H1 (cell line): ENCODE results near the gene PTCD3. TPM values are rescaled to one million over a fixed set of nuclear protein-coding genes. Genes with fewer than 3 reads are reported as not detected.

ENCODE experiments used
- CTCF ChIA-PET: fragments of 300-600 bp; sonication (Branson Sonifier 250); formaldehyde crosslinking; loops from one replicate; lab custom pipeline; 2021; ENCODE audit not compliant: partially characterized antibody; lab: Charles Lee
- POLR2A ChIA-PET: fragments of 300-600 bp; sonication (Branson Sonifier 250); formaldehyde crosslinking; loops from one replicate; lab custom pipeline; 2021; ENCODE audit warnings: inconsistent platforms; ENCODE audit not compliant: partially characterized antibody; lab: Charles Lee
- DNase-seq, 2 experiments: peaks; one replicate each; pipeline versions ENCODE4 v3.0.0 to v3.0.0-alpha.2; 2010 to 2022; ENCODE audit warnings: low spot score in 2 of 2, low read depth in 1 of 2, mixed read lengths in 1 of 2
- FAIRE-seq: peaks from 2 replicates; lab custom pipeline; 2011; peaks lifted over from hg19 to GRCh38; lab: Jason Lieb, UNC
- H2AFZ ChIP-seq: 2 replicates; pipeline ENCODE4 v1.8.1; 2012; ENCODE audit warnings: low read length, inconsistent platforms
- H2AK5ac ChIP-seq: 2 replicates; pipeline ENCODE4 v1.6.1; 2013; ENCODE audit warnings: low read depth, low read length
- H2BK120ac ChIP-seq: replicated peaks from 2 replicates; pipeline ENCODE3; 2013; ENCODE audit warnings: low read depth, low read length, inconsistent platforms
- H2BK12ac ChIP-seq: 2 replicates; pipeline ENCODE4 v1.6.1; 2013; ENCODE audit warnings: low read depth, low read length
- H2BK15ac ChIP-seq: 2 replicates; pipeline ENCODE4 v1.6.1; 2013; ENCODE audit warnings: low read length
- H2BK20ac ChIP-seq: 2 replicates; pipeline ENCODE4 v1.6.1; 2013; ENCODE audit warnings: low read length
- H2BK5ac ChIP-seq: 2 replicates; pipeline ENCODE4 v1.6.1; 2013; ENCODE audit warnings: low read depth, low read length
- H3K14ac ChIP-seq: 2 replicates; pipeline ENCODE4 v1.6.1; 2013; ENCODE audit warnings: inconsistent platforms; ENCODE audit not compliant: insufficient read length
- H3K18ac ChIP-seq: 2 replicates; pipeline ENCODE4 v1.6.1; 2013; ENCODE audit warnings: low read length; ENCODE audit errors: extremely low read depth
- H3K23ac ChIP-seq: 2 replicates; pipeline ENCODE4 v1.6.1; 2013; ENCODE audit warnings: inconsistent platforms; ENCODE audit not compliant: insufficient read length
- H3K23me2 ChIP-seq: 2 replicates; pipeline ENCODE4 v1.6.1; 2013; ENCODE audit warnings: low read depth, low read length
- H3K27ac ChIP-seq: 2 replicates; pipeline ENCODE4 v1.6.1; 2011; ENCODE audit warnings: low read depth, low read length, inconsistent platforms
- H3K27me3 ChIP-seq, 4 experiments: replicated peaks in 1 of 4; 1 replicate in 1 of 4; 2 replicates in 3 of 4; pipeline versions ENCODE4 v1.6.1 to v1.8.1; 2011 to 2013; ENCODE audit warnings: low read length in 3 of 4, mild to moderate bottlenecking in 3 of 4, inconsistent platforms in 2 of 4, mixed read lengths in 2 of 4, moderate library complexity in 1 of 4; ENCODE audit not compliant: control insufficient read depth in 3 of 4, insufficient read depth in 3 of 4; ENCODE audit errors: extremely low read depth in 1 of 4
- H3K36me3 ChIP-seq, 4 experiments: 2 replicates each; pipeline versions ENCODE4 v1.6.1 to v1.8.1; 2011 to 2013; ENCODE audit warnings: mild to moderate bottlenecking in 4 of 4, low read length in 3 of 4, moderate library complexity in 2 of 4, control low read depth in 1 of 4, inconsistent platforms in 1 of 4; ENCODE audit not compliant: insufficient read depth in 4 of 4, control insufficient read depth in 2 of 4
- H3K4ac ChIP-seq: replicated peaks from 2 replicates; pipeline ENCODE3; 2013; ENCODE audit warnings: low read length, low read depth, mixed read lengths, inconsistent platforms; ENCODE audit not compliant: insufficient read length
- H3K4me1 ChIP-seq, 4 experiments: replicated peaks in 1 of 4; 1 replicate in 1 of 4; 2 replicates in 3 of 4; pipeline versions ENCODE4 v1.6.1 to v1.8.1; 2011 to 2013; ENCODE audit warnings: low read length in 3 of 4, inconsistent platforms in 2 of 4, mixed read lengths in 1 of 4; ENCODE audit not compliant: insufficient read depth in 4 of 4, control insufficient read depth in 3 of 4
- H3K4me2 ChIP-seq, 2 experiments: 2 replicates each; pipeline versions ENCODE4 v1.6.1 to v1.8.1; 2011 to 2013; ENCODE audit warnings: low read depth in 2 of 2, low read length in 2 of 2, control low read depth in 1 of 2, inconsistent platforms in 1 of 2, mild to moderate bottlenecking in 1 of 2; ENCODE audit not compliant: insufficient read depth in 1 of 2
- H3K4me3 ChIP-seq, 4 experiments: fragments of 200-600, 300-600 bp in 1 of 4; sonication (generic), shearing (Covaris generic), sonication (Bioruptor Twin) in 1 of 4; 2 replicates each; pipeline versions ENCODE4 v1.5.1 to v1.8.1; 2011 to 2016; ENCODE audit warnings: low read length in 4 of 4, low read depth in 3 of 4, control low read depth in 2 of 4, inconsistent platforms in 2 of 4, mild to moderate bottlenecking in 2 of 4, mixed read lengths in 1 of 4, moderate library complexity in 1 of 4; ENCODE audit not compliant: insufficient read depth in 2 of 4; ENCODE audit errors: extremely low read depth in 1 of 4
- H3K56ac ChIP-seq: replicated peaks from 2 replicates; pipeline ENCODE3; 2013; ENCODE audit warnings: low read depth, mild to moderate bottlenecking, mixed read lengths, low read length, inconsistent platforms; ENCODE audit not compliant: insufficient read length
- H3K79me1 ChIP-seq: 2 replicates; pipeline ENCODE4 v1.6.1; 2013; ENCODE audit warnings: low read depth, low read length, control low read depth
- H3K79me2 ChIP-seq, 2 experiments: 2 replicates each; pipeline versions ENCODE4 v1.6.1 to v1.8.1; 2012 to 2013; ENCODE audit warnings: low read length in 2 of 2, mild to moderate bottlenecking in 2 of 2, inconsistent platforms in 1 of 2; ENCODE audit not compliant: insufficient read depth in 2 of 2, control insufficient read depth in 1 of 2
- H3K9ac ChIP-seq, 4 experiments: replicated peaks in 1 of 4; 1 replicate in 1 of 4; 2 replicates in 3 of 4; pipeline versions ENCODE4 v1.6.1 to v1.8.1; 2011 to 2013; ENCODE audit warnings: low read depth in 3 of 4, low read length in 3 of 4, control low read depth in 2 of 4, mild to moderate bottlenecking in 2 of 4, moderate library complexity in 2 of 4, inconsistent platforms in 1 of 4; ENCODE audit errors: extremely low read depth in 1 of 4
- H3K9me3 ChIP-seq, 2 experiments: 2 replicates each; pipeline versions ENCODE4 v1.6.1 to v1.8.1; 2012 to 2013; ENCODE audit warnings: mild to moderate bottlenecking in 2 of 2, moderate library complexity in 2 of 2, control low read depth in 1 of 2, inconsistent platforms in 1 of 2, low read depth in 1 of 2, low read length in 1 of 2, mixed read lengths in 1 of 2; ENCODE audit not compliant: insufficient read depth in 2 of 2
- H4K20me1 ChIP-seq, 2 experiments: replicated peaks in 1 of 2; 2 replicates each; pipeline versions ENCODE3 to v1.8.1; 2011 to 2013; ENCODE audit warnings: inconsistent platforms in 2 of 2, low read length in 2 of 2, mild to moderate bottlenecking in 1 of 2; ENCODE audit not compliant: insufficient read depth in 2 of 2, control insufficient read depth in 1 of 2
- H4K5ac ChIP-seq: 2 replicates; pipeline ENCODE4 v1.6.1; 2013; ENCODE audit warnings: low read length, low read depth, mixed read lengths, inconsistent platforms; ENCODE audit not compliant: insufficient read length
- H4K8ac ChIP-seq: 2 replicates; pipeline ENCODE4 v1.8.0; 2013; ENCODE audit warnings: mild to moderate bottlenecking, moderate library complexity, low read length, inconsistent platforms; ENCODE audit not compliant: insufficient read depth; ENCODE audit errors: extremely low read depth
- H4K91ac ChIP-seq: replicated peaks from 2 replicates; pipeline ENCODE3; 2013; ENCODE audit warnings: low read length, mixed read lengths, inconsistent platforms; ENCODE audit not compliant: insufficient read length
- PHF8 ChIP-seq: fragments of 200-600 bp; sonication (generic); conservative IDR thresholded peaks from 2 replicates; pipeline ENCODE4 v1.7.1; 2012; ENCODE audit warnings: low read depth, mild to moderate bottlenecking, inconsistent platforms, low read length, moderate library complexity
- TAF1 ChIP-seq: IDR thresholded peaks from 2 replicates; pipeline ENCODE4 v1.6.1; 2011; ENCODE audit warnings: mild to moderate bottlenecking, low read depth, low read length
- WGBS, 2 experiments: shearing (Covaris generic) in 1 of 2; methylation state at CpG; one replicate each; pipeline versions ENCODE4 v1.1.6 to v1.1.7; 2013 to 2015; ENCODE audit warnings: low lambda C conversion rate in 2 of 2, mixed read lengths in 2 of 2, inconsistent platforms in 1 of 2, low coverage in 1 of 2, missing lambda C conversion rate in 1 of 2; ENCODE audit not compliant: insufficient replicate concordance in 2 of 2, insufficient coverage in 1 of 2, insufficient read length in 1 of 2; ENCODE audit errors: extremely low coverage in 1 of 2, missing lambda C conversion rate in 1 of 2; 5-methylcytosine and 5-hydroxymethylcytosine counted together
- polyA plus RNA-seq, 7 experiments: library from polyadenylated mRNA; depleted of rRNA in 3 of 7; stranded (reverse) in 5 of 7; unstranded in 2 of 7; fragments of >200 nt in 5 of 7; fragments of 200-250 nt in 2 of 7; gene quantifications; 1 replicate in 5 of 7; 2 replicates in 1 of 7; 4 replicates in 1 of 7; pipeline versions ENCODE4 v1.2.1 to v1.2.3, GENCODE V29; 2011 to 2013; ENCODE audit warnings: missing spikeins in 2 of 7, mixed read lengths in 2 of 7
- total RNA-seq: library from RNA; stranded (reverse); fragmentation: NEBNext Ultra II Directional; extraction: Animal tissue kit (Norgen Biotek cat#: 25700); gene quantifications from 2 replicates; pipeline ENCODE4 v1.2.1, GENCODE V29; 2021

Gene PTCD3
- total and polyA plus RNA-seq, 2 of the 8 experiments (the other 6 are each of a cell fraction or from before 2014, with no cell fraction given), result 64.3 to 192 TPM

- Histone ChIP-seq H4K5ac (no peak overlapping the region), H3K27ac (no peak overlapping the region), H3K56ac (no peak overlapping the region), H3K23ac (no peak overlapping the region), H2BK120ac (no peak overlapping the region), H2BK12ac (no peak overlapping the region), H2BK20ac (no peak overlapping the region), H3K4me1 (no peaks in the 10 kb centered on the region), H3K9ac (no peak overlapping the region), H3K14ac (no peak overlapping the region), H2AFZ (no peak overlapping the region), H3K4ac (no peak overlapping the region), H2BK15ac (no peak overlapping the region), H3K23me2 (no peaks in the 10 kb centered on the region), H3K36me3 (peaks cover 29 to 76% (median 66%) of the 10 kb centered on the region in 4 experiments), H3K79me1 (no peaks in the 10 kb centered on the region), H2BK5ac (no peak overlapping the region), H3K4me3 (no peak overlapping the region), H4K91ac (no peak overlapping the region), H3K79me2 (no peaks in the 10 kb centered on the region), H4K20me1 (peaks cover 0 to 6% of the 10 kb centered on the region in 2 experiments), H2AK5ac (no peak overlapping the region), H3K18ac (no peak overlapping the region), H3K4me2 (no peak overlapping the region), H3K9me3 (no peaks in the 10 kb centered on the region), H4K8ac (no peak overlapping the region), H3K27me3 (no peaks in the 10 kb centered on the region)
- WGBS, 2 experiments, result 93% methylated on average over 16 of the region's 16 CpGs; no CpG with 5 or more reads in 1 of the 2 experiments
- TF ChIP-seq PHF8 (no peak), TAF1 (no peak)
- FAIRE-seq (no peak), DNase-seq (no peak)
- ChIA-PET CTCF (interaction anchor here (0.9 to 1.9 kb wide), 4 partner anchors 9 to 425 kb away, joined by 3 to 8 read pairs (median 3); no protein-coding TSS in a partner anchor), POLR2A (no interaction called here)
Measured at GRCh38 chr2:86069783-86070339, 36.2 kb upstream of the PTCD3 start.
